Measurements from ENCODE around the gene KCNH6. TPM values are rescaled to one million over a fixed set of nuclear protein-coding genes. Genes with fewer than 3 reads are reported as not detected.

The KCNH6 gene
- total RNA-seq, 1 donor from 2014 or later = not detected

GRCh38 chr17:63568563-63568962 lies 45.4 kb downstream of the KCNH6 start:
- H3K4me1 ChIP-seq = no peaks in the 10 kb centered on the region
- no peak overlapping the region for H3K27ac ChIP-seq
- H3K27me3 ChIP-seq = no peaks in the 10 kb centered on the region
- no peak overlapping the region for H3K4me3 ChIP-seq
- no peaks in the 10 kb centered on the region for H3K9me3 ChIP-seq
- H3K36me3 ChIP-seq = no peaks in the 10 kb centered on the region
- intact Hi-C loops (cut with DNase I) = no loop called here
- DNase-seq (ENCODE audit: extremely low spot score in 2 of 2) = no peak
- TF ChIP-seq POLR2AphosphoS5 (IDR thresholded peaks at IDR 0.05; ENCODE audit: insufficient read depth in 1 of 2, low read depth in 1 of 2) (no peak), CTCF (IDR thresholded peaks at IDR 0.05) (no peak), POLR2A (IDR thresholded peaks at IDR 0.05) (no peak)

DNA sequence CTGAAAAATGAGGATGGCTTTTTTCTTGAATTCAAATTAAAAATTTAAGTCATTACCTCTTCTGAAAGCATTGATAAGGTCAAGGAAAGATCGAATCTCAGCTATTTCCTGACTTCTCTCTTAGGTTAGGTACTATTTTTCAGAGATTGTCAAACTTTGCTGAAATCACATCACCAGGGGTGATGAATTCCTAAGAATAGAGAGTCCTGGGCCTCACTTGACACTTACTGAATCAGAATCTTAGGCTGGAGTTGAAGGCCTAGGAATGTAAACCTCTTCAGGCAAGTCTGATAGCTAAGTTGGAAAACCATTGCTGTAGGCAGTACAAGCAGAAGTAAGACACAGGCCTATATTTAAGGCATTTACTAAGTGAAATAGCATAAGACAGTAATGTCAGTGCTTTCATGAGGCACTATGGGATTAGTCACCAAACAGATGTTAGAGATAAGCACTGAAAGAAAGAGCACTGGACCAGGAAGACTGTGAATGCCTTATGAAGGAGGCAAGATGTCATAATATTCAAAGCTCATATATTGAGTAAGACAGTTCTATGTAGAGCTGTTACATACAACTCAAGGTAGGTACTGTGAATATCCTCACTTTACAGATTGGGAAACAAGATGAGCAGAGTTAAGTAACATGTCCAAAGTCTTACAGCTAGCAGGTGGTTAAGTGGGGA lies 48.6 kb downstream of the KCNH6 start:
- H3K36me3 ChIP-seq = no peaks in the 10 kb centered on the region
- DNase-seq (ENCODE audit: extremely low spot score in 2 of 2) = no peak
- H3K27me3 ChIP-seq = no peaks in the 10 kb centered on the region
- TF ChIP-seq POLR2AphosphoS5 (IDR thresholded peaks at IDR 0.05; ENCODE audit: insufficient read depth in 1 of 2, low read depth in 1 of 2) (no peak), POLR2A (IDR thresholded peaks at IDR 0.05) (no peak), CTCF (IDR thresholded peaks at IDR 0.05) (no peak)
- intact Hi-C loops (cut with DNase I) = loop anchor here (5.0 kb wide), 1 partner anchor 244 kb away; no protein-coding TSS in a partner anchor
- H3K4me1 ChIP-seq = no peaks in the 10 kb centered on the region
- H3K9me3 ChIP-seq = no peaks in the 10 kb centered on the region
- no peak overlapping the region for H3K4me3 ChIP-seq
- H3K27ac ChIP-seq = no peak overlapping the region

DNA sequence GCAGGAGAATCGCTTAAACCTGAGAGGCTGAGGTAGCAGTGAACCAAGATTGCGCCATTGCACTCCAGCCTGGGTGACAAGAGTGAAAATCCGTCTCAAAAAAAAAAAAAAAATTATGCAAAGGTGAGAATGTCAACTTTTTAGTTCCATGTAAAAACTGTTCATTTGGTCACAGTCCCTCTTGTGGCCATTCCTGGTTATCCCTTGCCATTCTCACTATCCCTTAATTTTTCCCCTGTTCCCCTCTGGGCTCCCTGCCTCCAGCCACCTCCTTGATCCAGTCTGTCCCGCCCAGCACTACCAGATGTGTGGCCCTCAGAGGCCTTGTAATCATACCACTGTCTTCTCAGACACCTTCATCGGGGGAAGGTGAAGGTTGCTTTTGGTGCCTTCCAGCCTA lies 50.5 kb downstream of the KCNH6 start:
- Histone ChIP-seq H3K36me3 (no peaks in the 10 kb centered on the region), H3K27me3 (no peaks in the 10 kb centered on the region), H3K9me3 (no peaks in the 10 kb centered on the region), H3K4me1 (peaks cover 8% of the 10 kb centered on the region), H3K4me3 (no peak overlapping the region), H3K27ac (no peak overlapping the region)
- DNase-seq (ENCODE audit: extremely low spot score in 2 of 2) = no peak
- no peak for TF ChIP-seq POLR2AphosphoS5 (IDR thresholded peaks at IDR 0.05; ENCODE audit: insufficient read depth in 1 of 2, low read depth in 1 of 2)
- no peak for TF ChIP-seq POLR2A (IDR thresholded peaks at IDR 0.05)
- TF ChIP-seq CTCF (IDR thresholded peaks at IDR 0.05) = no peak
- intact Hi-C loops (cut with DNase I) = loop anchor here (5.0 kb wide), 1 partner anchor 246 kb away; no protein-coding TSS in a partner anchor

DNA sequence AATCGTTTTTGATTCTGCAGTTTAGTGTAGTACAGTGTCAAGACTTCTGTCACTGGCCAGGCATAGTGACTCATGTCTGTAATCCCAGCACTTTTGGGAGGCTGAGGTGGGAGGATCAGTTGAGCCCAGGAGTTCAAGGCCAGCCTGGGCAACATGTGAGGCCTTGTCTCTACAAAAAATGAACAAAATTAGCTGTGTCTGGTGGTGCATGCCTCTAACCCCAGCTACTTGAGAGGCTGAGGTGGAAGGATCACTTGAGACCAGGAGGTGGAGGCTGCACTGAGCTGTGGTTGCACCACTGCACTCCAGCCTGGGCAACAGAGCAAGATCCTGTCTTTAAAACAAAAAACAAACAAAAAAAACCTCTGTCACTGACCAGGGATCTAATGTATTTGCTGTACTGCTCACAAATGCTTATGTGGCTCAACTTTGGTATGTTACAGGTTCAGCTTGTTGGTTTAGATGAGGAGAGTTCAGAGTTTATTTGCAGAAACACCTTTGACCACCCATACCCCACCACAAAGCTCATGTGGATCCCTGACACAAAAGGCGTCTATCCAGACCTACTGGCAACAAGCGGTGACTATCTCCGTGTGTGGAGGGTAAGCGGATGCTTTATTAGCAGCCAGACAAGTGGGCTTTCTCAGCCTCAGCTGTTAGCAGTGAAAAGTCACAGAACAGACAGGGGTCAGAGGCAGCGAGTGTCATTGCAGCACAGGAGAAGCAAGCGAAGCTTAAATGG lies 55.0 kb downstream of the KCNH6 start:
- Histone ChIP-seq H3K4me1 (peaks cover 8% of the 10 kb centered on the region), H3K27ac (no peak overlapping the region), H3K4me3 (no peak overlapping the region), H3K36me3 (peaks cover 0 to 31% of the 10 kb centered on the region in 2 donors), H3K27me3 (no peaks in the 10 kb centered on the region), H3K9me3 (no peaks in the 10 kb centered on the region)
- no peak for DNase-seq (ENCODE audit: extremely low spot score in 2 of 2)
- TF ChIP-seq POLR2A (IDR thresholded peaks at IDR 0.05) = no peak
- no peak for TF ChIP-seq POLR2AphosphoS5 (IDR thresholded peaks at IDR 0.05; ENCODE audit: insufficient read depth in 1 of 2, low read depth in 1 of 2)
- TF ChIP-seq CTCF (IDR thresholded peaks at IDR 0.05) = no peak
- intact Hi-C loops (cut with DNase I) = no loop called here

GRCh38 chr17:63578769-63579111 lies 55.6 kb downstream of the KCNH6 start:
- DNase-seq (ENCODE audit: extremely low spot score in 2 of 2) = no peak
- no peak overlapping the region for H3K4me3 ChIP-seq
- peaks cover 8% of the 10 kb centered on the region for H3K4me1 ChIP-seq
- no peaks in the 10 kb centered on the region for H3K27me3 ChIP-seq
- H3K27ac ChIP-seq = no peak overlapping the region
- H3K9me3 ChIP-seq = no peaks in the 10 kb centered on the region
- intact Hi-C loops (cut with DNase I) = no loop called here
- peaks cover 0 to 37% of the 10 kb centered on the region in 2 donors for H3K36me3 ChIP-seq
- TF ChIP-seq CTCF (IDR thresholded peaks at IDR 0.05) (no peak), POLR2AphosphoS5 (IDR thresholded peaks at IDR 0.05; ENCODE audit: insufficient read depth in 1 of 2, low read depth in 1 of 2) (no peak), POLR2A (IDR thresholded peaks at IDR 0.05) (no peak)
